IMR-90 (cell line): ENCODE data around the gene LCN12. TPM values are rescaled to one million over a fixed set of nuclear protein-coding genes. Genes with fewer than 3 reads are reported as not detected.

Experiments
- ATAC-seq: fragments of 200-7000 bp; cut with Tn5 transposase; 2 replicates; pipeline ENCODE4 v1.9.1; 2020; ENCODE audit warnings: low read depth, mild to moderate bottlenecking, moderate library complexity
- BruUV-seq: library from RNA; stranded (reverse); fragments of 400-500 nt; replicated peaks from 2 replicates; lab custom pipeline; 2021; lab: Mats Ljungman, UMichigan
- CTCF ChIA-PET: fragments of 300-600 bp; formaldehyde crosslinking; extraction: SDS; loops from one replicate; lab custom pipeline; 2021; ENCODE audit warnings: antibody characterized with exemption; lab: Yijun Ruan, JAX
- POLR2A ChIA-PET: fragments of 300-600 bp; sonication (Branson Sonifier 250); formaldehyde crosslinking; loops from one replicate; lab custom pipeline; 2022; ENCODE audit warnings: antibody characterized with exemption; ENCODE audit not compliant: unreplicated experiment; lab: Charles Lee
- DNase-seq: peaks from one replicate; pipeline ENCODE4 v3.0.0; 2013
- H2AFZ ChIP-seq: replicated peaks from 2 replicates; pipeline ENCODE3; 2013; ENCODE audit warnings: low read length, mild to moderate bottlenecking; ENCODE audit not compliant: poor library complexity
- H2AK5ac ChIP-seq: 2 replicates; pipeline ENCODE4 v1.6.1; 2013; ENCODE audit warnings: low read depth, low read length, inconsistent platforms
- H2AK9ac ChIP-seq: replicated peaks from 2 replicates; pipeline ENCODE3; 2013; ENCODE audit warnings: mild to moderate bottlenecking, low read depth, low read length, moderate library complexity; ENCODE audit not compliant: poor library complexity
- H2BK120ac ChIP-seq: 2 replicates; pipeline ENCODE4 v1.6.1; 2013; ENCODE audit warnings: low read depth, low read length, inconsistent platforms
- H2BK15ac ChIP-seq: 3 replicates; pipeline ENCODE4 v1.6.1; 2013; ENCODE audit warnings: low read depth, low read length, inconsistent platforms
- H2BK20ac ChIP-seq: 2 replicates; pipeline ENCODE4 v1.6.1; 2013; ENCODE audit warnings: low read depth, mild to moderate bottlenecking, inconsistent platforms, low read length, moderate library complexity
- H2BK5ac ChIP-seq: 2 replicates; pipeline ENCODE4 v1.6.1; 2013; ENCODE audit warnings: mild to moderate bottlenecking, low read depth, low read length, inconsistent platforms; ENCODE audit not compliant: poor library complexity, severe bottlenecking
- H3K14ac ChIP-seq: replicated peaks from 2 replicates; pipeline ENCODE4 v1.6.1; 2013; ENCODE audit warnings: low read depth, low read length, inconsistent platforms
- H3K18ac ChIP-seq: 2 replicates; pipeline ENCODE4 v1.6.1; 2013; ENCODE audit warnings: low read depth, low read length, control low read depth
- H3K23ac ChIP-seq: 2 replicates; pipeline ENCODE4 v1.6.1; 2013; ENCODE audit warnings: low read depth, low read length, inconsistent platforms
- H3K27ac ChIP-seq: 2 replicates; pipeline ENCODE4 v1.5.1; 2013; ENCODE audit warnings: mild to moderate bottlenecking, control low read depth, low read length; ENCODE audit not compliant: insufficient read depth
- H3K27me3 ChIP-seq: 2 replicates; pipeline ENCODE4 v1.6.1; 2013; ENCODE audit warnings: low read length; ENCODE audit not compliant: control insufficient read depth, insufficient read depth
- H3K36me3 ChIP-seq: 2 replicates; pipeline ENCODE4 v1.6.1; 2013; ENCODE audit warnings: low read length, mixed read lengths; ENCODE audit not compliant: control insufficient read depth, insufficient read depth
- H3K4ac ChIP-seq: 2 replicates; pipeline ENCODE4 v1.6.1; 2013; ENCODE audit warnings: low read depth, low read length, inconsistent platforms
- H3K4me1 ChIP-seq: 2 replicates; pipeline ENCODE4 v1.6.1; 2013; ENCODE audit warnings: low read length, mixed read lengths; ENCODE audit not compliant: control insufficient read depth, insufficient read depth
- H3K4me2 ChIP-seq: 2 replicates; pipeline ENCODE4 v1.6.1; 2013; ENCODE audit warnings: low read depth, mild to moderate bottlenecking, control low read depth, low read length, moderate library complexity
- H3K4me3 ChIP-seq: 2 replicates; pipeline ENCODE4 v1.5.1; 2013; ENCODE audit warnings: low read depth, mild to moderate bottlenecking, control low read depth, low read length, moderate library complexity; ENCODE audit not compliant: insufficient read depth
- H3K56ac ChIP-seq: 2 replicates; pipeline ENCODE4 v1.6.1; 2013; ENCODE audit warnings: low read length, inconsistent platforms; ENCODE audit not compliant: insufficient read depth; ENCODE audit errors: extremely low read depth
- H3K79me1 ChIP-seq, 2 experiments: 2 replicates each; pipeline ENCODE4 v1.6.1; 2013; ENCODE audit warnings: low read length in 2 of 2, inconsistent platforms in 1 of 2, low read depth in 1 of 2
- H3K9ac ChIP-seq: 2 replicates; pipeline ENCODE4 v1.6.1; 2013; ENCODE audit warnings: low read depth, low read length, control low read depth
- H3K9me1 ChIP-seq: 2 replicates; pipeline ENCODE4 v1.6.1; 2013; ENCODE audit warnings: low read length, inconsistent platforms; ENCODE audit not compliant: insufficient read depth
- H3K9me3 ChIP-seq: 2 replicates; pipeline ENCODE4 v1.6.1; 2013; ENCODE audit warnings: low read length; ENCODE audit not compliant: control insufficient read depth, insufficient read depth
- H4K20me1 ChIP-seq: 2 replicates; pipeline ENCODE4 v1.6.1; 2013; ENCODE audit warnings: low read length, inconsistent platforms; ENCODE audit not compliant: insufficient read depth
- H4K5ac ChIP-seq: 2 replicates; pipeline ENCODE4 v1.6.1; 2013; ENCODE audit warnings: mild to moderate bottlenecking, low read depth, low read length, control low read depth
- H4K8ac ChIP-seq, 2 experiments: 2 replicates each; pipeline ENCODE4 v1.6.1; 2013; ENCODE audit warnings: low read depth in 2 of 2, low read length in 2 of 2, control low read depth in 1 of 2, inconsistent platforms in 1 of 2
- H4K91ac ChIP-seq: 2 replicates; pipeline ENCODE4 v1.6.1; 2013; ENCODE audit warnings: low read depth, low read length, inconsistent platforms; ENCODE audit not compliant: insufficient read depth
- CHD1 ChIP-seq: IDR thresholded peaks from 2 replicates; pipeline ENCODE4 v1.6.1; 2012; ENCODE audit warnings: low read depth, low read length, improper control_type of control experiment
- FOS ChIP-seq: fragments of 150-350 bp; IDR thresholded peaks from 2 replicates; pipeline ENCODE4 v1.6.1; 2016; ENCODE audit warnings: low read depth, low read length
- MAFK ChIP-seq: IDR thresholded peaks from 2 replicates; pipeline ENCODE4 v1.6.1; 2012; ENCODE audit warnings: low read depth, low read length, improper control_type of control experiment
- MXI1 ChIP-seq: IDR thresholded peaks from 2 replicates; pipeline ENCODE4 v1.6.1; 2012; ENCODE audit warnings: low read depth, mild to moderate bottlenecking, low read length, moderate library complexity, borderline replicate concordance
- NFE2L2 ChIP-seq: fragments of 150-350 bp; IDR thresholded peaks from 2 replicates; pipeline ENCODE4 v1.6.1; 2016; ENCODE audit warnings: low read depth, mild to moderate bottlenecking, low read length
- POLR2A ChIP-seq: IDR thresholded peaks from 2 replicates; pipeline ENCODE4 v1.6.1; 2012; ENCODE audit warnings: mild to moderate bottlenecking, low read depth, low read length
- RAD21 ChIP-seq: IDR thresholded peaks from 2 replicates; pipeline ENCODE4 v1.6.1; 2012; ENCODE audit warnings: low read length, improper control_type of control experiment
- RCOR1 ChIP-seq: IDR thresholded peaks from 2 replicates; pipeline ENCODE4 v1.6.1; 2012; ENCODE audit warnings: mild to moderate bottlenecking, low read length, improper control_type of control experiment; ENCODE audit not compliant: insufficient replicate concordance
- RFX5 ChIP-seq: IDR thresholded peaks from 2 replicates; pipeline ENCODE4 v1.8.0; 2012; ENCODE audit warnings: low read depth, mild to moderate bottlenecking, low read length, moderate library complexity
- WGBS, 2 experiments: methylation state at CpG; one replicate each; pipeline versions ENCODE4 v1.1.5 to v1.1.7; 2013; ENCODE audit warnings: missing lambda C conversion rate in 2 of 2; ENCODE audit not compliant: insufficient read length in 1 of 2; ENCODE audit errors: extremely low coverage in 2 of 2; 5-methylcytosine and 5-hydroxymethylcytosine counted together
- dilution Hi-C: fragments of 300-500 bp; cut with HindIII; formaldehyde crosslinking; loops from one replicate; pipeline ENCODE4 v1.14.3; 2018; ENCODE audit warnings: low sequenced_read_pairs; ENCODE audit not compliant: unreplicated experiment
- in situ Hi-C: fragments of 300-500 bp; cut with MboI; formaldehyde crosslinking; loops from 3 replicates; pipeline ENCODE4 v1.14.3; 2019; ENCODE audit warnings: low sequenced_read_pairs, inconsistent platforms, mixed read lengths
- intact Hi-C: fragments of 100-400 bp; cut with micrococcal nuclease; formaldehyde crosslinking; loops from 2 replicates; pipeline ENCODE4 v1.10.0; 2022
- polyA plus RNA-seq, 3 experiments: library from polyadenylated mRNA; depleted of rRNA; stranded (reverse); fragments of >200 nt; gene quantifications; 2 replicates each; pipeline ENCODE4 v1.2.3, GENCODE V29; 2012; ENCODE audit warnings: low replicate concordance in 1 of 3
- total RNA-seq: library from RNA; depleted of rRNA; stranded (reverse); fragments of >200 nt; gene quantifications from 2 replicates; pipeline ENCODE4 v1.2.3, GENCODE V29; 2012
- TF ChIP-seq, protein P1 (sequence below): conservative IDR thresholded peaks from 2 replicates; pipeline ENCODE4 v1.5.1; 2012; ENCODE audit warnings: mild to moderate bottlenecking, low read depth, low read length, improper control_type of control experiment
- TF ChIP-seq, protein P2 (sequence below): fragments of 150-350 bp; IDR thresholded peaks from 2 replicates; pipeline ENCODE4 v1.6.1; 2017; ENCODE audit warnings: mild to moderate bottlenecking, antibody characterized with exemption, low read length, low read depth

Gene LCN12
- total and polyA plus RNA-seq, 2 of the 4 experiments (the other 2 are of a cell fraction): 0.12 TPM; not detected in 1

DNA sequence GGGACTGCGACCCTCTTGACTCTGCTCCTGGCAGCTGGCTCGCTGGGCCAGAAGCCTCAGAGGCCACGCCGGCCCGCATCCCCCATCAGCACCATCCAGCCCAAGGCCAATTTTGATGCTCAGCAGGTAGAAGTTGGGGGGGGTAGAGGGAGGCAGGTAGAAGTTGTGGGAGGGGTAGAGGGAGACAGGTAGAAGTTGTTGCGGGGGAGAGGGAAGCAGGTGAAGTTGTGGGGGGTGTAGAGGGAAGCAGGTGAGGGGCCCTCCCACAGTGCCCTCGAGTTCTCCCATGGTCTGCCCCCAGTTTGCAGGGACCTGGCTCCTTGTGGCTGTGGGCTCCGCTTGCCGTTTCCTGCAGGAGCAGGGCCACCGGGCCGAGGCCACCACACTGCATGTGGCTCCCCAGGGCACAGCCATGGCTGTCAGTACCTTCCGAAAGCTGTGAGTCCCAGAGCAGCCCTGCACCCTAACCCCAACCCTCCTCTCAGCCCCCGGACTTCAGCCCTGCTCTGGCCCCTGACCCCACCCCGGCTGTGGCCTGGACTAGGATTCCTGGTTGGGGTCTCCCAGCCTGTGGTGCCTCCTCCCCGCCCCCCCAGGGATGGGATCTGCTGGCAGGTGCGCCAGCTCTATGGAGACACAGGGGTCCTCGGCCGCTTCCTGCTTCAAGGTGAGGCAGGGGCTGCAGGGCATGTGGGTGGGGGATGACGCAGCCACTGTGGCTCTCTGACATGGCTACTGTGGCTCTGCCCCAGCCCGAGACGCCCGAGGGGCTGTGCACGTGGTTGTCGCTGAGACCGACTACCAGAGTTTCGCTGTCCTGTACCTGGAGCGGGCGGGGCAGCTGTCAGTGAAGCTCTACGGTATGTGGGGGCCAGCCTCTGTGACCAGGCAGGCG lies 6.5 kb upstream of the LCN12 start:
- in situ Hi-C loops (no loop called here), dilution Hi-C loops (no loop called here), intact Hi-C loops (loop anchor here (2.0 kb wide), 1 partner anchor 97 kb away; the partner anchor contains the start of gene PHPT1)
- Histone ChIP-seq H2AK5ac (no peak overlapping the region), H3K56ac (no peak overlapping the region), H2AK9ac (peak overlapping the region; percentile 33), H3K18ac (no peak overlapping the region), H2BK5ac (no peak overlapping the region), H3K79me1 (peaks cover 0 to 28% of the 10 kb centered on the region in 2 experiments; a peak in 3 of 4 replicates), H3K4me1 (peaks cover 4% of the 10 kb centered on the region), H3K27ac (no peak overlapping the region), H3K4me3 (no peak overlapping the region), H2AFZ (no peak overlapping the region), H3K9me1 (peaks cover 4% of the 10 kb centered on the region), H2BK120ac (no peak overlapping the region), H4K91ac (no peak overlapping the region), H3K4me2 (no peak overlapping the region), H2BK20ac (no peak overlapping the region), H3K9ac (no peak overlapping the region), H3K27me3 (no peaks in the 10 kb centered on the region), H3K9me3 (no peaks in the 10 kb centered on the region), H4K8ac (no peak overlapping the region; a peak in 1 of 4 replicates), H3K36me3 (peaks cover 24% of the 10 kb centered on the region), H3K14ac (no peak overlapping the region), H2BK15ac (no peak overlapping the region), H4K5ac (no peak overlapping the region; the same call in 1 of the 2 replicates), H3K4ac (no peak overlapping the region), H4K20me1 (peaks cover 15% of the 10 kb centered on the region), H3K23ac (no peak overlapping the region)
- BruUV-seq: no TSS peak
- ATAC-seq (no peak), DNase-seq (no peak)
- POLR2A ChIA-PET: no interaction called here
- WGBS, 2 experiments: 84% methylated on average over 13 of the region's 30 CpGs; no CpG with 5 or more reads in 1 of the 2 experiments
- CTCF ChIA-PET: interaction anchor here (0.7 kb wide), 1 partner anchor 27 kb away, joined by 4 read pairs; no protein-coding TSS in a partner anchor
- TF ChIP-seq NFE2L2 (no peak), MXI1 (no peak), RCOR1 (no peak), CHD1 (no peak), FOS (no peak), RFX5 (no peak), MAFK (no peak), RAD21 (no peak), POLR2A (no peak)
- TF ChIP-seq, protein P1, sequence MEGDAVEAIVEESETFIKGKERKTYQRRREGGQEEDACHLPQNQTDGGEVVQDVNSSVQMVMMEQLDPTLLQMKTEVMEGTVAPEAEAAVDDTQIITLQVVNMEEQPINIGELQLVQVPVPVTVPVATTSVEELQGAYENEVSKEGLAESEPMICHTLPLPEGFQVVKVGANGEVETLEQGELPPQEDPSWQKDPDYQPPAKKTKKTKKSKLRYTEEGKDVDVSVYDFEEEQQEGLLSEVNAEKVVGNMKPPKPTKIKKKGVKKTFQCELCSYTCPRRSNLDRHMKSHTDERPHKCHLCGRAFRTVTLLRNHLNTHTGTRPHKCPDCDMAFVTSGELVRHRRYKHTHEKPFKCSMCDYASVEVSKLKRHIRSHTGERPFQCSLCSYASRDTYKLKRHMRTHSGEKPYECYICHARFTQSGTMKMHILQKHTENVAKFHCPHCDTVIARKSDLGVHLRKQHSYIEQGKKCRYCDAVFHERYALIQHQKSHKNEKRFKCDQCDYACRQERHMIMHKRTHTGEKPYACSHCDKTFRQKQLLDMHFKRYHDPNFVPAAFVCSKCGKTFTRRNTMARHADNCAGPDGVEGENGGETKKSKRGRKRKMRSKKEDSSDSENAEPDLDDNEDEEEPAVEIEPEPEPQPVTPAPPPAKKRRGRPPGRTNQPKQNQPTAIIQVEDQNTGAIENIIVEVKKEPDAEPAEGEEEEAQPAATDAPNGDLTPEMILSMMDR: no peak
- TF ChIP-seq, protein P2, sequence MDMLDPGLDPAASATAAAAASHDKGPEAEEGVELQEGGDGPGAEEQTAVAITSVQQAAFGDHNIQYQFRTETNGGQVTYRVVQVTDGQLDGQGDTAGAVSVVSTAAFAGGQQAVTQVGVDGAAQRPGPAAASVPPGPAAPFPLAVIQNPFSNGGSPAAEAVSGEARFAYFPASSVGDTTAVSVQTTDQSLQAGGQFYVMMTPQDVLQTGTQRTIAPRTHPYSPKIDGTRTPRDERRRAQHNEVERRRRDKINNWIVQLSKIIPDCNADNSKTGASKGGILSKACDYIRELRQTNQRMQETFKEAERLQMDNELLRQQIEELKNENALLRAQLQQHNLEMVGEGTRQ: no peak
